ENCODE measurements around the gene KBTBD12. TPM values are rescaled to one million over a fixed set of nuclear protein-coding genes. Genes with fewer than 3 reads are reported as not detected.
A peak's percentile ranks its signal among the peaks of the same experiment; 100 is the strongest.

Gene KBTBD12
- total and polyA plus RNA-seq, 2 experiments from 2014 or later, result not detected

GRCh38 chr3:127986803-127987202 lies 71.8 kb downstream of the KBTBD12 start:
- Histone ChIP-seq H3K27ac (no peak overlapping the region), H3K79me2 (ENCODE audit: insufficient read depth) (no peaks in the 10 kb centered on the region), H3K9ac (no peak overlapping the region), H3K27me3 (replicated peaks; ENCODE audit: insufficient read depth) (no peaks in the 10 kb centered on the region), H4K20me1 (ENCODE audit: insufficient read depth) (no peaks in the 10 kb centered on the region), H3K4me3 (no peak overlapping the region), H3K4me2 (ENCODE audit: unreplicated experiment) (no peak overlapping the region), H2AFZ (no peak overlapping the region), H3K36me3 (ENCODE audit: low read depth) (no peaks in the 10 kb centered on the region), H3K9me3 (ENCODE audit: low read depth) (no peaks in the 10 kb centered on the region), H3K4me1 (ENCODE audit: insufficient read depth) (peaks cover 12% of the 10 kb centered on the region), H3F3A (ENCODE audit: insufficient read depth) (no peaks in the 10 kb centered on the region), H3K9me2 (ENCODE audit: insufficient read depth) (no peaks in the 10 kb centered on the region)
- TF ChIP-seq EZH2phosphoT487 (IDR thresholded peaks at IDR 0.05; ENCODE audit: insufficient read depth, low read depth) (no peak), EZH2 (IDR thresholded peaks at IDR 0.05; ENCODE audit: insufficient read depth, poor library complexity, severe bottlenecking) (no peak)
- 71% methylated on average over 11 of the region's 11 CpGs for WGBS, 2 experiments (ENCODE audit: low coverage in 1 of 2, low lambda C conversion rate in 2 of 2, missing lambda C conversion rate in 2 of 2)
- DNase-seq, result no peak
- in situ Hi-C loops (cut with MboI), result no loop called here

DNA sequence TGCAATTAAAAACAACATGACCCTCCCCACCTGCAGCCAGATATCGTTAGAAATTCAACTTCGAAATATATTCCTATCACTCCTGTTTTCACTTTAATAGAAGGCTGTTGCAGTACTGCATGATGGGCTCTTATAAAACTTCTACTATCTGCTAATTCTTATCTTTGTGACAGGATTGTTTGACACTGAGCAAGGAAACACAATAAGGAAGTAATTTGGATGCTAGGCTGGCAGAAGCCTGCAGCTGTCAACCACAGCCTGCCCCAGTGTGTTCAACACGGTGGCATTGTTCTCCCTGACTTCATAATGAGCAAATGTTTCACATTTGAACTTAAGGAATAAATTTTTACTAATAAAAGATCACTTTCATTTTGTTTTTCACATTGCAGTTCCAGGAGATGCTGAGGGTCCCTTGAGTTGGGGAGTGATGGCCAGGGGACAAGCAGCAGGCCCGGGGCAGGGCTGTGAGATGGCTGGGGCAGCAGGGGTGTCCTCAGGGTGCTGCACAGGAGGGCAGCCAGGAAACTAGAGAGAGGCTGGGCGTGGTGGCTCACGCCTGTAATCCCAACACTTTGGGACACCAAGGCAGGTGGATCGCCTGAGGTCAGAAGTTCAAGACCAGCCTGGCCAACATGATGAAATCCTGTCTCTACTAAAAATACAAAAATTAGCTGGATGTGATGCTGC lies 72.4 kb downstream of the KBTBD12 start:
- peaks cover 12% of the 10 kb centered on the region for H3K4me1 ChIP-seq (ENCODE audit: insufficient read depth)
- H3K9me2 ChIP-seq (ENCODE audit: insufficient read depth), result no peaks in the 10 kb centered on the region
- no peak overlapping the region for H2AFZ ChIP-seq
- no peaks in the 10 kb centered on the region for H4K20me1 ChIP-seq (ENCODE audit: insufficient read depth)
- WGBS, 2 experiments (ENCODE audit: low coverage in 1 of 2, low lambda C conversion rate in 2 of 2, missing lambda C conversion rate in 2 of 2), result 71 to 72% methylated on average over 6 to 7 of the region's 7 CpGs
- H3K4me3 ChIP-seq, result no peak overlapping the region
- no peak overlapping the region for H3K9ac ChIP-seq
- H3K36me3 ChIP-seq (ENCODE audit: low read depth), result no peaks in the 10 kb centered on the region
- no peaks in the 10 kb centered on the region for H3K9me3 ChIP-seq (ENCODE audit: low read depth)
- no peak overlapping the region for H3K4me2 ChIP-seq (ENCODE audit: unreplicated experiment)
- TF ChIP-seq EZH2phosphoT487 (IDR thresholded peaks at IDR 0.05; ENCODE audit: insufficient read depth, low read depth) (no peak), EZH2 (IDR thresholded peaks at IDR 0.05; ENCODE audit: insufficient read depth, poor library complexity, severe bottlenecking) (no peak)
- H3K79me2 ChIP-seq (ENCODE audit: insufficient read depth), result no peaks in the 10 kb centered on the region
- no peaks in the 10 kb centered on the region for H3K27me3 ChIP-seq (replicated peaks; ENCODE audit: insufficient read depth)
- in situ Hi-C loops (cut with MboI), result no loop called here
- H3F3A ChIP-seq (ENCODE audit: insufficient read depth), result no peaks in the 10 kb centered on the region
- DNase-seq, result no peak
- H3K27ac ChIP-seq, result no peak overlapping the region

DNA sequence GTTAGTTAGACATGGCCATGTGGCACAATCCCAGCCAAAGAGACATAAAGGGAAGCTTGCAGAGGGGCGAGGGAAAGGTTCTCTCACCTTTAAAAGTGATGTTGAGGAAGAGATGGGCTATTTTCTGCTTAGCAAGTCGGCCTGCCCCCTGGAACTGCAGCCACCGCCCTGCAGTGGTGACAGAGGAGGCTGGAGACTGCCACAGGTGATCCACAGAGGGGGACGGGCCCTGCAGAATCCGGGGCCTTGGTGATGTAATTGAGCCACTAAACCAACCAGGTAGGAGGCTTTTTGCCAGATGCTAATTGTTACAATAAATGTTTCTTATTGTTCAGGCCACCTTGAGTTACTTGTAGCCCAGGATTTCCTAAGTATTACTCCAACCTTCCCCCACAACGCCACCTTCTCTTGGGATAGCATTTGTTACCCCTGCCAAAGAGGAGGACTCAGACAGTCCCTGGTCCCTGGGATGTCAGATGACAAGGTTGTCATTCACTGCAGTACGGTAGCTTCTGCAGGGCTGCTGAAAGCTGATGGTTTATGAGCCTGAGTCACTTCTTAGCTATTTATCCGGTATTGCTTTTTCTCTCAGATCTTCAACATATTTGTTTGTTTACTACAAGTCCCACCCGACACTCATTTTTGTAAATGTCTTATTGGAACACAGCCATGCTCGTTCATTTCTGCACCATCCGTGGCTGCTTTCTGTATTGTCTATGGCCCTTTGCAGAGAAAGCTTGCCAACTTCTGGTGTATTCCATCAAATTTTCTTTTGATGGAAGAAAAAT lies 73.9 kb downstream of the KBTBD12 start:
- Histone ChIP-seq H3K4me3 (no peak overlapping the region), H3K9me3 (ENCODE audit: low read depth) (no peaks in the 10 kb centered on the region), H2AFZ (no peak overlapping the region), H3K9me2 (ENCODE audit: insufficient read depth) (no peaks in the 10 kb centered on the region), H3K79me2 (ENCODE audit: insufficient read depth) (no peaks in the 10 kb centered on the region), H3K4me2 (ENCODE audit: unreplicated experiment) (no peak overlapping the region), H3K9ac (no peak overlapping the region), H3K27me3 (replicated peaks; ENCODE audit: insufficient read depth) (no peaks in the 10 kb centered on the region), H3K27ac (no peak overlapping the region), H4K20me1 (ENCODE audit: insufficient read depth) (no peaks in the 10 kb centered on the region), H3F3A (ENCODE audit: insufficient read depth) (no peaks in the 10 kb centered on the region), H3K36me3 (ENCODE audit: low read depth) (no peaks in the 10 kb centered on the region), H3K4me1 (ENCODE audit: insufficient read depth) (peaks cover 12% of the 10 kb centered on the region)
- WGBS, 2 experiments (ENCODE audit: low coverage in 1 of 2, low lambda C conversion rate in 2 of 2, missing lambda C conversion rate in 2 of 2), result 37 to 44% methylated on average over 11 of the region's 11 CpGs
- TF ChIP-seq EZH2 (IDR thresholded peaks at IDR 0.05; ENCODE audit: insufficient read depth, poor library complexity, severe bottlenecking), result no peak
- no peak for TF ChIP-seq EZH2phosphoT487 (IDR thresholded peaks at IDR 0.05; ENCODE audit: insufficient read depth, low read depth)
- in situ Hi-C loops (cut with MboI), result no loop called here
- peak; percentile 24 for DNase-seq

GRCh38 chr3:127990051-127990450 lies 75.0 kb downstream of the KBTBD12 start:
- Histone ChIP-seq H3K4me1 (ENCODE audit: insufficient read depth) (peaks cover 3% of the 10 kb centered on the region; the same call in 1 of the 2 replicates), H3F3A (ENCODE audit: insufficient read depth) (no peaks in the 10 kb centered on the region), H2AFZ (no peak overlapping the region), H3K79me2 (ENCODE audit: insufficient read depth) (no peaks in the 10 kb centered on the region), H3K27me3 (replicated peaks; ENCODE audit: insufficient read depth) (no peaks in the 10 kb centered on the region), H3K36me3 (ENCODE audit: low read depth) (no peaks in the 10 kb centered on the region), H3K4me3 (no peak overlapping the region), H3K9me2 (ENCODE audit: insufficient read depth) (no peaks in the 10 kb centered on the region), H3K9me3 (ENCODE audit: low read depth) (no peaks in the 10 kb centered on the region), H3K27ac (no peak overlapping the region), H3K9ac (no peak overlapping the region), H4K20me1 (ENCODE audit: insufficient read depth) (no peaks in the 10 kb centered on the region), H3K4me2 (ENCODE audit: unreplicated experiment) (no peak overlapping the region)
- TF ChIP-seq EZH2phosphoT487 (IDR thresholded peaks at IDR 0.05; ENCODE audit: insufficient read depth, low read depth) (no peak), EZH2 (IDR thresholded peaks at IDR 0.05; ENCODE audit: insufficient read depth, poor library complexity, severe bottlenecking) (no peak)
- in situ Hi-C loops (cut with MboI), result no loop called here
- DNase-seq, result no peak
- 82 to 90% methylated on average over 14 to 17 of the region's 17 CpGs for WGBS, 2 experiments (ENCODE audit: low coverage in 1 of 2, low lambda C conversion rate in 2 of 2, missing lambda C conversion rate in 2 of 2)

Measured in GM23248 (cell line).